H1 (cell line): Measurements from ENCODE around the gene ZBTB49. TPM values are rescaled to one million over a fixed set of nuclear protein-coding genes. Genes with fewer than 3 reads are reported as not detected.
A peak's percentile ranks its signal among the peaks of the same experiment; 100 is the strongest.

Experiments used
- CTCF ChIA-PET: fragments of 300-600 bp; sonication (Branson Sonifier 250); formaldehyde crosslinking; loops from one replicate; lab custom pipeline; 2021; ENCODE audit not compliant: partially characterized antibody; lab: Charles Lee
- POLR2A ChIA-PET: fragments of 300-600 bp; sonication (Branson Sonifier 250); formaldehyde crosslinking; loops from one replicate; lab custom pipeline; 2021; ENCODE audit warnings: inconsistent platforms; ENCODE audit not compliant: partially characterized antibody; lab: Charles Lee
- DNase-seq, 2 experiments: peaks; one replicate each; pipeline versions ENCODE4 v3.0.0 to v3.0.0-alpha.2; 2010 to 2022; ENCODE audit warnings: low spot score in 2 of 2, low read depth in 1 of 2, mixed read lengths in 1 of 2
- FAIRE-seq: peaks from 2 replicates; lab custom pipeline; 2011; peaks lifted over from hg19 to GRCh38; lab: Jason Lieb, UNC
- H2AFZ ChIP-seq: 2 replicates; pipeline ENCODE4 v1.8.1; 2012; ENCODE audit warnings: low read length, inconsistent platforms
- H2AK5ac ChIP-seq: 2 replicates; pipeline ENCODE4 v1.6.1; 2013; ENCODE audit warnings: low read depth, low read length
- H2BK120ac ChIP-seq: replicated peaks from 2 replicates; pipeline ENCODE3; 2013; ENCODE audit warnings: low read depth, low read length, inconsistent platforms
- H2BK12ac ChIP-seq: 2 replicates; pipeline ENCODE4 v1.6.1; 2013; ENCODE audit warnings: low read depth, low read length
- H2BK15ac ChIP-seq: 2 replicates; pipeline ENCODE4 v1.6.1; 2013; ENCODE audit warnings: low read length
- H2BK20ac ChIP-seq: 2 replicates; pipeline ENCODE4 v1.6.1; 2013; ENCODE audit warnings: low read length
- H2BK5ac ChIP-seq: 2 replicates; pipeline ENCODE4 v1.6.1; 2013; ENCODE audit warnings: low read depth, low read length
- H3K14ac ChIP-seq: 2 replicates; pipeline ENCODE4 v1.6.1; 2013; ENCODE audit warnings: inconsistent platforms; ENCODE audit not compliant: insufficient read length
- H3K18ac ChIP-seq: 2 replicates; pipeline ENCODE4 v1.6.1; 2013; ENCODE audit warnings: low read length; ENCODE audit errors: extremely low read depth
- H3K23ac ChIP-seq: 2 replicates; pipeline ENCODE4 v1.6.1; 2013; ENCODE audit warnings: inconsistent platforms; ENCODE audit not compliant: insufficient read length
- H3K23me2 ChIP-seq: 2 replicates; pipeline ENCODE4 v1.6.1; 2013; ENCODE audit warnings: low read depth, low read length
- H3K27ac ChIP-seq: 2 replicates; pipeline ENCODE4 v1.6.1; 2011; ENCODE audit warnings: low read depth, low read length, inconsistent platforms
- H3K27me3 ChIP-seq, 4 experiments: replicated peaks in 1 of 4; 1 replicate in 1 of 4; 2 replicates in 3 of 4; pipeline versions ENCODE4 v1.6.1 to v1.8.1; 2011 to 2013; ENCODE audit warnings: low read length in 3 of 4, mild to moderate bottlenecking in 3 of 4, inconsistent platforms in 2 of 4, mixed read lengths in 2 of 4, moderate library complexity in 1 of 4; ENCODE audit not compliant: control insufficient read depth in 3 of 4, insufficient read depth in 3 of 4; ENCODE audit errors: extremely low read depth in 1 of 4
- H3K36me3 ChIP-seq, 4 experiments: 2 replicates each; pipeline versions ENCODE4 v1.6.1 to v1.8.1; 2011 to 2013; ENCODE audit warnings: mild to moderate bottlenecking in 4 of 4, low read length in 3 of 4, moderate library complexity in 2 of 4, control low read depth in 1 of 4, inconsistent platforms in 1 of 4; ENCODE audit not compliant: insufficient read depth in 4 of 4, control insufficient read depth in 2 of 4
- H3K4ac ChIP-seq: replicated peaks from 2 replicates; pipeline ENCODE3; 2013; ENCODE audit warnings: low read length, low read depth, mixed read lengths, inconsistent platforms; ENCODE audit not compliant: insufficient read length
- H3K4me1 ChIP-seq, 4 experiments: replicated peaks in 1 of 4; 1 replicate in 1 of 4; 2 replicates in 3 of 4; pipeline versions ENCODE4 v1.6.1 to v1.8.1; 2011 to 2013; ENCODE audit warnings: low read length in 3 of 4, inconsistent platforms in 2 of 4, mixed read lengths in 1 of 4; ENCODE audit not compliant: insufficient read depth in 4 of 4, control insufficient read depth in 3 of 4
- H3K4me2 ChIP-seq, 2 experiments: 2 replicates each; pipeline versions ENCODE4 v1.6.1 to v1.8.1; 2011 to 2013; ENCODE audit warnings: low read depth in 2 of 2, low read length in 2 of 2, control low read depth in 1 of 2, inconsistent platforms in 1 of 2, mild to moderate bottlenecking in 1 of 2; ENCODE audit not compliant: insufficient read depth in 1 of 2
- H3K4me3 ChIP-seq, 4 experiments: fragments of 200-600, 300-600 bp in 1 of 4; sonication (generic), shearing (Covaris generic), sonication (Bioruptor Twin) in 1 of 4; 2 replicates each; pipeline versions ENCODE4 v1.5.1 to v1.8.1; 2011 to 2016; ENCODE audit warnings: low read length in 4 of 4, low read depth in 3 of 4, control low read depth in 2 of 4, inconsistent platforms in 2 of 4, mild to moderate bottlenecking in 2 of 4, mixed read lengths in 1 of 4, moderate library complexity in 1 of 4; ENCODE audit not compliant: insufficient read depth in 2 of 4; ENCODE audit errors: extremely low read depth in 1 of 4
- H3K56ac ChIP-seq: replicated peaks from 2 replicates; pipeline ENCODE3; 2013; ENCODE audit warnings: low read depth, mild to moderate bottlenecking, mixed read lengths, low read length, inconsistent platforms; ENCODE audit not compliant: insufficient read length
- H3K79me1 ChIP-seq: 2 replicates; pipeline ENCODE4 v1.6.1; 2013; ENCODE audit warnings: low read depth, low read length, control low read depth
- H3K79me2 ChIP-seq, 2 experiments: 2 replicates each; pipeline versions ENCODE4 v1.6.1 to v1.8.1; 2012 to 2013; ENCODE audit warnings: low read length in 2 of 2, mild to moderate bottlenecking in 2 of 2, inconsistent platforms in 1 of 2; ENCODE audit not compliant: insufficient read depth in 2 of 2, control insufficient read depth in 1 of 2
- H3K9ac ChIP-seq, 4 experiments: replicated peaks in 1 of 4; 1 replicate in 1 of 4; 2 replicates in 3 of 4; pipeline versions ENCODE4 v1.6.1 to v1.8.1; 2011 to 2013; ENCODE audit warnings: low read depth in 3 of 4, low read length in 3 of 4, control low read depth in 2 of 4, mild to moderate bottlenecking in 2 of 4, moderate library complexity in 2 of 4, inconsistent platforms in 1 of 4; ENCODE audit errors: extremely low read depth in 1 of 4
- H3K9me3 ChIP-seq, 2 experiments: 2 replicates each; pipeline versions ENCODE4 v1.6.1 to v1.8.1; 2012 to 2013; ENCODE audit warnings: mild to moderate bottlenecking in 2 of 2, moderate library complexity in 2 of 2, control low read depth in 1 of 2, inconsistent platforms in 1 of 2, low read depth in 1 of 2, low read length in 1 of 2, mixed read lengths in 1 of 2; ENCODE audit not compliant: insufficient read depth in 2 of 2
- H4K20me1 ChIP-seq, 2 experiments: replicated peaks in 1 of 2; 2 replicates each; pipeline versions ENCODE3 to v1.8.1; 2011 to 2013; ENCODE audit warnings: inconsistent platforms in 2 of 2, low read length in 2 of 2, mild to moderate bottlenecking in 1 of 2; ENCODE audit not compliant: insufficient read depth in 2 of 2, control insufficient read depth in 1 of 2
- H4K5ac ChIP-seq: 2 replicates; pipeline ENCODE4 v1.6.1; 2013; ENCODE audit warnings: low read length, low read depth, mixed read lengths, inconsistent platforms; ENCODE audit not compliant: insufficient read length
- H4K8ac ChIP-seq: 2 replicates; pipeline ENCODE4 v1.8.0; 2013; ENCODE audit warnings: mild to moderate bottlenecking, moderate library complexity, low read length, inconsistent platforms; ENCODE audit not compliant: insufficient read depth; ENCODE audit errors: extremely low read depth
- H4K91ac ChIP-seq: replicated peaks from 2 replicates; pipeline ENCODE3; 2013; ENCODE audit warnings: low read length, mixed read lengths, inconsistent platforms; ENCODE audit not compliant: insufficient read length
- CHD2 ChIP-seq: IDR thresholded peaks from 2 replicates; pipeline ENCODE4 v1.6.1; 2012; ENCODE audit warnings: low read length, improper control_type of control experiment
- EP300 ChIP-seq, 2 experiments: IDR thresholded peaks; 1 replicate in 1 of 2; 2 replicates in 1 of 2; pipeline ENCODE4 v1.6.1; 2011 to 2012; ENCODE audit warnings: low read depth in 2 of 2, low read length in 2 of 2, mild to moderate bottlenecking in 2 of 2, borderline replicate concordance in 1 of 2, inconsistent platforms in 1 of 2, moderate library complexity in 1 of 2
- EZH2 ChIP-seq: fragments of 200-600 bp; sonication (generic); IDR thresholded peaks from 2 replicates; pipeline ENCODE4 v1.7.1; 2012; ENCODE audit warnings: low read depth, mild to moderate bottlenecking, moderate library complexity, low read length, inconsistent platforms; ENCODE audit not compliant: severe bottlenecking
- MAFK ChIP-seq: IDR thresholded peaks from 2 replicates; pipeline ENCODE4 v1.6.1; 2012; ENCODE audit warnings: low read depth, mild to moderate bottlenecking, improper control_type of control experiment, low read length
- MAX ChIP-seq: IDR thresholded peaks from 2 replicates; pipeline ENCODE4 v1.6.1; 2012; ENCODE audit warnings: inconsistent platforms
- NANOG ChIP-seq: IDR thresholded peaks from 2 replicates; pipeline ENCODE4 v1.6.1; 2011; ENCODE audit warnings: low read length, low read depth, mild to moderate bottlenecking, inconsistent platforms; ENCODE audit not compliant: insufficient read depth, poor library complexity, severe bottlenecking
- PHF8 ChIP-seq: fragments of 200-600 bp; sonication (generic); conservative IDR thresholded peaks from 2 replicates; pipeline ENCODE4 v1.7.1; 2012; ENCODE audit warnings: low read depth, mild to moderate bottlenecking, inconsistent platforms, low read length, moderate library complexity
- POLR2A ChIP-seq, 2 experiments: IDR thresholded peaks; 1 replicate in 1 of 2; 2 replicates in 1 of 2; pipeline ENCODE4 v1.6.1; 2011; ENCODE audit warnings: low read depth in 2 of 2, low read length in 2 of 2, mild to moderate bottlenecking in 2 of 2; ENCODE audit errors: control extremely low read depth in 1 of 2
- RBBP5 ChIP-seq: IDR thresholded peaks from 2 replicates; pipeline ENCODE4 v1.7.1; 2012; ENCODE audit warnings: low read depth, mild to moderate bottlenecking, inconsistent platforms, low read length, moderate library complexity, borderline replicate concordance
- RFX5 ChIP-seq: IDR thresholded peaks from 2 replicates; pipeline ENCODE4 v1.6.1; 2011; ENCODE audit warnings: low read depth, low read length, improper control_type of control experiment, borderline replicate concordance
- RXRA ChIP-seq: IDR thresholded peaks from 2 replicates; pipeline ENCODE4 v1.6.1; 2011; ENCODE audit warnings: low read depth, mild to moderate bottlenecking, low read length, moderate library complexity; ENCODE audit not compliant: insufficient read depth
- SIN3A ChIP-seq, 2 experiments: IDR thresholded peaks in 1 of 2; conservative IDR thresholded peaks in 1 of 2; 2 replicates each; pipeline ENCODE4 v1.6.1; 2011 to 2012; ENCODE audit warnings: low read length in 2 of 2, improper control_type of control experiment in 1 of 2, low read depth in 1 of 2, mild to moderate bottlenecking in 1 of 2
- TCF12 ChIP-seq: IDR thresholded peaks from 2 replicates; pipeline ENCODE4 v1.6.1; 2011; ENCODE audit warnings: low read depth, mild to moderate bottlenecking, low read length
- WGBS, 2 experiments: shearing (Covaris generic) in 1 of 2; methylation state at CpG; one replicate each; pipeline versions ENCODE4 v1.1.6 to v1.1.7; 2013 to 2015; ENCODE audit warnings: low lambda C conversion rate in 2 of 2, mixed read lengths in 2 of 2, inconsistent platforms in 1 of 2, low coverage in 1 of 2, missing lambda C conversion rate in 1 of 2; ENCODE audit not compliant: insufficient replicate concordance in 2 of 2, insufficient coverage in 1 of 2, insufficient read length in 1 of 2; ENCODE audit errors: extremely low coverage in 1 of 2, missing lambda C conversion rate in 1 of 2; 5-methylcytosine and 5-hydroxymethylcytosine counted together
- polyA plus RNA-seq, 7 experiments: library from polyadenylated mRNA; depleted of rRNA in 3 of 7; stranded (reverse) in 5 of 7; unstranded in 2 of 7; fragments of >200 nt in 5 of 7; fragments of 200-250 nt in 2 of 7; gene quantifications; 1 replicate in 5 of 7; 2 replicates in 1 of 7; 4 replicates in 1 of 7; pipeline versions ENCODE4 v1.2.1 to v1.2.3, GENCODE V29; 2011 to 2013; ENCODE audit warnings: missing spikeins in 2 of 7, mixed read lengths in 2 of 7
- total RNA-seq: library from RNA; stranded (reverse); fragmentation: NEBNext Ultra II Directional; extraction: Animal tissue kit (Norgen Biotek cat#: 25700); gene quantifications from 2 replicates; pipeline ENCODE4 v1.2.1, GENCODE V29; 2021

ZBTB49 gene
- total and polyA plus RNA-seq, 2 of the 8 experiments (the other 6 are each of a cell fraction or from before 2014, with no cell fraction given), result 4.2 to 6.8 TPM

GRCh38 chr4:4364061-4364460 lies 74.0 kb downstream of the ZBTB49 start:
- 0 out of 4 replicates have a peak, but pooled peaks cover 0 to 5% of the 10 kb centered on the region in 2 experiments for H3K9me3 ChIP-seq
- 91% methylated on average over 3 of the region's 3 CpGs; no CpG with 5 or more reads in 1 of the 2 experiments for WGBS, 2 experiments
- H2BK20ac ChIP-seq, result no peak overlapping the region
- H3K4me2 ChIP-seq, result no peak overlapping the region
- H3K4me3 ChIP-seq, result no peak overlapping the region
- H3K27me3 ChIP-seq, result peaks cover 0 to 2% (median 0%) of the 10 kb centered on the region in 4 experiments; a peak in 1 of 7 replicates
- no peaks in the 10 kb centered on the region for H3K23me2 ChIP-seq
- no peak overlapping the region for H2BK12ac ChIP-seq
- H3K14ac ChIP-seq, result no peak overlapping the region
- no peak overlapping the region for H3K56ac ChIP-seq
- H3K79me1 ChIP-seq, result no peaks in the 10 kb centered on the region
- DNase-seq (no peak), FAIRE-seq (no peak)
- no peak overlapping the region for H4K8ac ChIP-seq
- H2AFZ ChIP-seq, result no peak overlapping the region
- no peak overlapping the region for H2AK5ac ChIP-seq
- no peak overlapping the region for H3K9ac ChIP-seq
- 0 out of 2 replicates have a peak overlapping the region, but pooled peaks have one; percentile 53 for H2BK15ac ChIP-seq
- POLR2A ChIA-PET, result no interaction called here
- H4K5ac ChIP-seq, result no peak overlapping the region
- H2BK120ac ChIP-seq, result no peak overlapping the region
- no peaks in the 10 kb centered on the region for H3K79me2 ChIP-seq
- H3K36me3 ChIP-seq, result no peaks in the 10 kb centered on the region
- H3K27ac ChIP-seq, result no peak overlapping the region
- H2BK5ac ChIP-seq, result 0 out of 2 replicates have a peak overlapping the region, but pooled peaks have one; percentile 73
- H4K91ac ChIP-seq, result no peak overlapping the region
- CTCF ChIA-PET, result interaction anchor here (2.7 kb wide), 1 partner anchor 36 kb away, joined by 8 read pairs; no protein-coding TSS in a partner anchor
- no peaks in the 10 kb centered on the region for H4K20me1 ChIP-seq
- no peak overlapping the region for H3K18ac ChIP-seq
- H3K4me1 ChIP-seq, result no peaks in the 10 kb centered on the region; a peak in 1 of 7 replicates
- H3K23ac ChIP-seq, result no peak overlapping the region
- H3K4ac ChIP-seq, result no peak overlapping the region
- TF ChIP-seq SIN3A (conservative IDR thresholded peaks at IDR 0.05 in 1 of 2, IDR thresholded peaks at IDR 0.05 in 1 of 2; ENCODE audit: low read depth in 1 of 2, low read length in 2 of 2), result no peak
- TF ChIP-seq RFX5, result no peak
- TF ChIP-seq PHF8, result no peak
- TF ChIP-seq RBBP5, result no peak
- TF ChIP-seq TCF12, result no peak
- TF ChIP-seq EZH2, result no peak
- no peak for TF ChIP-seq MAX
- no peak for TF ChIP-seq CHD2
- no peak for TF ChIP-seq MAFK
- no peak for TF ChIP-seq RXRA
- no peak for TF ChIP-seq POLR2A (IDR thresholded peaks at IDR 0.05; ENCODE audit: control extremely low read depth in 1 of 2, low read depth in 2 of 2, low read length in 2 of 2)
- TF ChIP-seq NANOG, result no peak
- no peak for TF ChIP-seq EP300 (IDR thresholded peaks at IDR 0.05; ENCODE audit: borderline replicate concordance in 1 of 2, low read depth in 2 of 2, low read length in 2 of 2)
